ENCODE results near the gene EPRS1. TPM values are rescaled to one million over a fixed set of nuclear protein-coding genes. Genes with fewer than 3 reads are reported as not detected.

EPRS1 gene
- total RNA-seq (2022) (476 and 612 TPM in 2 replicates), Bru-seq, nascent RNA (percentile 98 among the genes with signal in this experiment), BruChase-seq, experiment 1, labeled RNA remaining after a 6-hour chase (percentile 99 among the genes with signal in this experiment), BruChase-seq, experiment 2, labeled RNA remaining after a 2-hour chase (percentile 97 among the genes with signal in this experiment)
- long read RNA-seq, full-length matches to known transcripts = 927 of 1,195 reads
- long read RNA-seq, partial matches to known transcripts = 129 of 1,195 reads
- long read RNA-seq, other reads (novel, unspliced or antisense) = 139 of 1,195 reads

GRCh38 chr1:220046052-220046930, at the start of gene EPRS1:
TSS of gene EPRS1 (minus strand) at chr1:220046505. CDS start at chr1:220046388, 117 bp downstream.
- peak; percentile 80 for TF ChIP-seq CTCF (IDR thresholded peaks at IDR 0.05; ENCODE audit: unreplicated experiment)
- POLR2A ChIA-PET = interaction anchor here (0.6 to 1.9 kb wide), 8 partner anchors 10 to 1168 kb away, joined by 3 to 17 read pairs (median 4); partner anchors contain the start of genes BPNT1 and IARS2
- H3K36me3 Mint-ChIP-seq (ENCODE audit: insufficient read depth, unreplicated experiment) = peaks cover 41% of the 10 kb centered on the region
- intact Hi-C loops (cut with micrococcal nuclease) = loop anchor here (1.0 kb wide), 1 partner anchor 48 kb away; the partner anchor contains the start of gene IARS2
- H3K4me3 Mint-ChIP-seq (ENCODE audit: unreplicated experiment) = peak within 1 kb of the TSS; percentile 100
- H3K4me1 Mint-ChIP-seq (ENCODE audit: insufficient read depth, unreplicated experiment) = peaks cover 21% of the 10 kb centered on the region
- H3K9me3 Mint-ChIP-seq (ENCODE audit: unreplicated experiment) = no peaks in the 10 kb centered on the region
- DNase-seq (ENCODE audit: unreplicated experiment) = peak; percentile 100
- H3K27me3 Mint-ChIP-seq (ENCODE audit: insufficient read depth, unreplicated experiment) = no peaks in the 10 kb centered on the region
- TSS peak; percentile 47 for BruUV-seq (replicated peaks)
- H3K27ac Mint-ChIP-seq (ENCODE audit: low read depth, unreplicated experiment) = peak within 1 kb of the TSS; percentile 99
- CTCF ChIA-PET = interaction anchor here (0.6 to 0.8 kb wide), 2 partner anchors 67 to 83 kb away, joined by 3 read pairs; no protein-coding TSS in a partner anchor

- peak within 1 kb of the TSS; percentile 36 for H3K27ac Mint-ChIP-seq (ENCODE audit: low read depth, unreplicated experiment)
Measured at GRCh38 chr1:220094016-220094911, 48.0 kb upstream of the EPRS1 start, which contains the start of gene IARS2. TSS of gene IARS2 (plus strand) at chr1:220094132. CDS start at chr1:220094217, 85 bp downstream.

GRCh38 chr1:220093361-220094015, 47.2 kb upstream of the EPRS1 start:
- H3K4me3 Mint-ChIP-seq (ENCODE audit: unreplicated experiment) = peak overlapping the region; percentile 79
- H3K9me3 Mint-ChIP-seq (ENCODE audit: unreplicated experiment) = no peaks in the 10 kb centered on the region
- DNase-seq (ENCODE audit: unreplicated experiment) = no peak
- ChIA-PET POLR2A (interaction anchor here (0.7 to 2.4 kb wide), 7 partner anchors 12 to 87 kb away, joined by 3 to 17 read pairs (median 3); partner anchors contain the start of gene EPRS1), CTCF (interaction anchor here (0.6 to 1.8 kb wide), 7 partner anchors 11 to 98 kb away, joined by 3 to 7 read pairs (median 4); no protein-coding TSS in a partner anchor)
- H3K27me3 Mint-ChIP-seq (ENCODE audit: insufficient read depth, unreplicated experiment) = no peaks in the 10 kb centered on the region
- TF ChIP-seq CTCF (IDR thresholded peaks at IDR 0.05; ENCODE audit: unreplicated experiment) = no peak
- H3K4me1 Mint-ChIP-seq (ENCODE audit: insufficient read depth, unreplicated experiment) = peaks cover 22% of the 10 kb centered on the region
- intact Hi-C loops (cut with micrococcal nuclease) = loop anchor here (1.0 kb wide), 1 partner anchor 47 kb away; the partner anchor contains the start of gene EPRS1
- H3K36me3 Mint-ChIP-seq (ENCODE audit: insufficient read depth, unreplicated experiment) = peaks cover 34% of the 10 kb centered on the region
- BruUV-seq (replicated peaks) = no TSS peak
- no peak overlapping the region for H3K27ac Mint-ChIP-seq (ENCODE audit: low read depth, unreplicated experiment)

More at GRCh38 chr1:220094016-220094911, 48.0 kb upstream of the EPRS1 start, which contains the start of gene IARS2:
- no peaks in the 10 kb centered on the region for H3K9me3 Mint-ChIP-seq (ENCODE audit: unreplicated experiment)
- H3K4me1 Mint-ChIP-seq (ENCODE audit: insufficient read depth, unreplicated experiment) = peaks cover 22% of the 10 kb centered on the region
- no peak for TF ChIP-seq CTCF (IDR thresholded peaks at IDR 0.05; ENCODE audit: unreplicated experiment)
- H3K36me3 Mint-ChIP-seq (ENCODE audit: insufficient read depth, unreplicated experiment) = peaks cover 41% of the 10 kb centered on the region
- CTCF ChIA-PET = interaction anchor here (0.7 to 1.3 kb wide), 4 partner anchors 13 to 97 kb away, joined by 3 to 5 read pairs (median 4); no protein-coding TSS in a partner anchor
- no peaks in the 10 kb centered on the region for H3K27me3 Mint-ChIP-seq (ENCODE audit: insufficient read depth, unreplicated experiment)
- intact Hi-C loops (cut with micrococcal nuclease) = loop anchor here (1.0 kb wide), 1 partner anchor 48 kb away; the partner anchor contains the start of gene EPRS1
- H3K4me3 Mint-ChIP-seq (ENCODE audit: unreplicated experiment) = peak within 1 kb of the TSS; percentile 79
- BruUV-seq (replicated peaks) = TSS peak; percentile 27
- DNase-seq (ENCODE audit: unreplicated experiment) = peak; percentile 95
- POLR2A ChIA-PET = interaction anchor here (0.6 to 2.4 kb wide), 12 partner anchors 8 to 1809 kb away, joined by 3 to 17 read pairs (median 3); partner anchors contain the start of genes EPRS1 and RRP15
